H1 (cell line): Measurements from ENCODE around the gene ZNF226. TPM values are rescaled to one million over a fixed set of nuclear protein-coding genes. Genes with fewer than 3 reads are reported as not detected.

Experiments used
- ASH2L ChIP-seq: fragments of 200-600, 300-600 bp; sonication (generic); IDR thresholded peaks from one replicate; pipeline ENCODE4 v1.7.1; 2017; ENCODE audit warnings: low read length
- BCL11A ChIP-seq, 2 experiments: IDR thresholded peaks; one replicate each; pipeline ENCODE4 v1.6.1; 2011; ENCODE audit warnings: low read depth in 2 of 2, low read length in 2 of 2, mild to moderate bottlenecking in 2 of 2
- EGR1 ChIP-seq: IDR thresholded peaks from 2 replicates; pipeline ENCODE4 v1.6.1; 2011; ENCODE audit warnings: low read depth, low read length, borderline replicate concordance
- TEAD4 ChIP-seq: IDR thresholded peaks from 2 replicates; pipeline ENCODE4 v1.6.1; 2012; ENCODE audit warnings: low read depth, low read length, inconsistent platforms, mixed read lengths
- polyA plus RNA-seq, 7 experiments: library from polyadenylated mRNA; depleted of rRNA in 3 of 7; stranded (reverse) in 5 of 7; unstranded in 2 of 7; fragments of >200 nt in 5 of 7; fragments of 200-250 nt in 2 of 7; gene quantifications; 1 replicate in 5 of 7; 2 replicates in 1 of 7; 4 replicates in 1 of 7; pipeline versions ENCODE4 v1.2.1 to v1.2.3, GENCODE V29; 2011 to 2013; ENCODE audit warnings: missing spikeins in 2 of 7, mixed read lengths in 2 of 7
- total RNA-seq: library from RNA; stranded (reverse); fragmentation: NEBNext Ultra II Directional; extraction: Animal tissue kit (Norgen Biotek cat#: 25700); gene quantifications from 2 replicates; pipeline ENCODE4 v1.2.1, GENCODE V29; 2021

The ZNF226 gene
- total and polyA plus RNA-seq, 2 of the 8 experiments (the other 6 are each of a cell fraction or from before 2014, with no cell fraction given): 4.1 to 18.3 TPM

- TF ChIP-seq EGR1 (no peak), TEAD4 (no peak), BCL11A (IDR thresholded peaks at IDR 0.05; ENCODE audit: low read depth in 2 of 2, low read length in 2 of 2) (no peak), ASH2L (no peak)
Measured at GRCh38 chr19:44156475-44156874, 8.4 kb upstream of the ZNF226 start (continued).
